ENCODE results near the gene HSCB.

The HSCB gene

DNA sequence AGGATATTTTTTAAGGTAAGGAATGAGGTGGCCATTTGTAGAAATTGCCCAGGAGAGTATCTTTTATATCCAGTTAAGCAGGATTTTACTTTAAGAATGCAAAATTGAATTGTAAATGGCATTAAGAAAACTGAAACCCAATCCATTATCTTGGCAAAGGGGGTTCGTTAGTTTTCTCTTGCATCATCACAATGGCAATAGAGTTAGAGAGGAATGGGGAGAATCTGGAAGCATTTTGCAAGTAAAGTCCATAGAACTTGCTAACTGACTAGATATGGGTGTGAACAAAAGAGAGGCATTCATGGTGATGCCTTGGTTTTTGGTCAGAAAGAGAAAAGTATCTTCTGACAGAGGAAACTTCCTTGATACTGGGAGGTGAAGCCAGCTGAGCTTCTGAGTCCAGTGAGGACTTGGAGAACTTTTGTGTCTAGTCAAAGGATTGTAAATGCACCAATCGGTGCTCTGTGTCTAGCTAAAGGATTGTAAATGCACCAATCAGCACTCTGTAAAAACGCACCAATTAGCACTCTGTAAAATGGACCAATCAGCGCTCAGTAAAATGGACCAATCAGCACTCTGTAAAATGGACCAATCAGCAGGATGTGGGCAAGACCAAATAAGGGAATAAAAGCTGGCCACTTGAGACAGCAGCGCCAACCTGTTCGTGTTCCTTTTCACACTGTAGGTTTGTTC, 27.0 kb downstream of the HSCB start:
- no peak overlapping the region for H3K4me3 ChIP-seq (ENCODE audit: low read depth, low read length)
- no peak for TF ChIP-seq CTCF (IDR thresholded peaks at IDR 0.05; ENCODE audit: low read depth, low read length)
- DNase-seq: no peak
- H3K27me3 ChIP-seq (ENCODE audit: insufficient read depth, low read depth, severe bottlenecking): no peaks in the 10 kb centered on the region
- no peaks in the 10 kb centered on the region for H3K36me3 ChIP-seq
- peaks cover 3% of the 10 kb centered on the region for H3K9me3 ChIP-seq (ENCODE audit: severe bottlenecking)
- no peak overlapping the region for H3K27ac ChIP-seq

DNA sequence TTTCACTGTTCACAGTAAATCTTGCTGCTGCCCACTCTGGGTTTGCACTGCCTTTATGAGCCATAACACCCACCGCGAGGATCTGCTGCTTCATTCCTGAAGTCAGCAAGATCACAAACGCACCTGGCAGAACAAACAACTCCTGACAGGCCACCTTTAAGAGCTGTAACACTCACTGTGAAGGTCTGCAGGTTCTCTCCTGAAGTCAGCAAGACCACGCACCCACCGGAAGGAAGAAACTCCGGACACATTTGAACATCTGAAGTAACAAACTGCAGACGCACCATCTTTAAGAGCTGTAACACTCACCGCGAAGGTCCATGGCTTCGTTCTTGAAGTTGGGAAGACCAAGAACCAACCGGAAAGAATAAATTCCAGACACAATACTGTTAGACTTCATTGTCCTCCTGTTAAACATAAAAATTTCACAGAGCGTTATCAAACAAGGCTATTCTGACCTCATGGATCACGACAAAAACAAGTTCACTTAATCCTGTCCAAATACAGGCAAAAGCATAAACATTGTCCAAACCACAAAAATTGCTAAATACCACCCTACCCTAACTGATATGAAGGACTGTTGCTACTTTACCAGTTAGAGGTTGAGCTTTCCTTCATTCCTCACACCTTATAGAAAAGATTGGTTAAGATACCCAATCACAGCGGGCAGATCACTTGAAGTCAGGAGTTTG, 27.7 kb downstream of the HSCB start:
- Histone ChIP-seq H3K4me3 (ENCODE audit: low read depth, low read length) (no peak overlapping the region), H3K36me3 (peaks cover 3% of the 10 kb centered on the region), H3K27me3 (ENCODE audit: insufficient read depth, low read depth, severe bottlenecking) (no peaks in the 10 kb centered on the region), H3K27ac (no peak overlapping the region), H3K9me3 (ENCODE audit: severe bottlenecking) (peaks cover 3% of the 10 kb centered on the region)
- no peak for DNase-seq
- no peak for TF ChIP-seq CTCF (IDR thresholded peaks at IDR 0.05; ENCODE audit: low read depth, low read length)

- H3K27me3 ChIP-seq (ENCODE audit: insufficient read depth, low read depth, severe bottlenecking): no peaks in the 10 kb centered on the region
- no peak for TF ChIP-seq CTCF (IDR thresholded peaks at IDR 0.05; ENCODE audit: low read depth, low read length)
- peaks cover 3% of the 10 kb centered on the region for H3K9me3 ChIP-seq (ENCODE audit: severe bottlenecking)
- no peak for DNase-seq
- H3K36me3 ChIP-seq: peaks cover 19% of the 10 kb centered on the region
- no peak overlapping the region for H3K4me3 ChIP-seq (ENCODE audit: low read depth, low read length)
- no peak overlapping the region for H3K27ac ChIP-seq
These were observed 29.5 kb downstream of the HSCB start for GRCh38 chr22:28771195-28771791.

DNA sequence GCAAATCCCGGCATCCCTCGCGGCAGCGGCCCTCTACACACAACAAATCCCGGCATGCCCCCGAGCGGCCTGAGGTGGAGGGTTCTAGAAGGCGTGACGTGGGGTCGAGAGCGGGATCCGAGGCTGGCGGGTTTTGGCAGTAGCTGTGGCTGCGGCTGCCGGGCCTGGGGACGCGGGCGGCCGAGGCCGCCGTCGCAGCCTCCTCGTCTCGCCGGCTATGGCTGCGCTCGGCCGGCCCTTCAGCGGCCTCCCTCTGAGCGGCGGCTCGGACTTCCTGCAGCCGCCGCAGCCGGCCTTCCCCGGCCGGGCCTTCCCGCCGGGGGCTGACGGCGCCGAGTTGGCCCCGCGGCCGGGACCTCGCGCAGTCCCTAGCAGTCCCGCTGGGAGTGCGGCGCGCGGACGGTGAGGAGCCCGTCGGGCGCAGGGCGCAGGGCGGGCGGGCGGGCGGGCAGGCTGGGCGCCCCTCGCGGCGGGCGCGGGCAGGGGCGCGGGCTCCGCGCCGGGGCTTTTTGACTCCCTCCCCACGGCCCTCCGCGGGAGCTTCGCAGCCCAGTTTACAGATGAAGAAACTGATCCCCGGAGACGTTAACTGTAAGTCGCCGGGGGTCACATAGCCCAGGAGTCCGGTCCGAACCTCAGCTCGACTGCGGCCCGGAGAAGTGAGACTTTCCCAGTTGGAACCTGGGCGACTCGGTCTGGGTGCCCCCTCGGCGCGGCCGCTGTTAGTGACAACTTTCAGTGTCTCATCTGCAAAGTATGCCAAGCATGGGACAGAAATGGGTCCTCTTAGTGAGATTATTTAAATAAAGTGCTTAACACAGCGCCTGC, 31.0 kb downstream of the HSCB start, which contains the start of gene CCDC117:
TSS of gene CCDC117 (plus strand) at position 63 of the 828 bp plus-strand sequence. CDS start at position 218, 155 bp downstream.
- Histone ChIP-seq H3K36me3 (peaks cover 27% of the 10 kb centered on the region), H3K27me3 (ENCODE audit: insufficient read depth, low read depth, severe bottlenecking) (no peaks in the 10 kb centered on the region), H3K27ac (peak within 1 kb of the TSS; percentile 93), H3K9me3 (ENCODE audit: severe bottlenecking) (peaks cover 3% of the 10 kb centered on the region), H3K4me3 (ENCODE audit: low read depth, low read length) (peak within 1 kb of the TSS; percentile 89)
- peak; percentile 33; the same call in 1 of the 2 replicates for TF ChIP-seq CTCF (IDR thresholded peaks at IDR 0.05; ENCODE audit: low read depth, low read length)
- DNase-seq: peak; percentile 96

DNA sequence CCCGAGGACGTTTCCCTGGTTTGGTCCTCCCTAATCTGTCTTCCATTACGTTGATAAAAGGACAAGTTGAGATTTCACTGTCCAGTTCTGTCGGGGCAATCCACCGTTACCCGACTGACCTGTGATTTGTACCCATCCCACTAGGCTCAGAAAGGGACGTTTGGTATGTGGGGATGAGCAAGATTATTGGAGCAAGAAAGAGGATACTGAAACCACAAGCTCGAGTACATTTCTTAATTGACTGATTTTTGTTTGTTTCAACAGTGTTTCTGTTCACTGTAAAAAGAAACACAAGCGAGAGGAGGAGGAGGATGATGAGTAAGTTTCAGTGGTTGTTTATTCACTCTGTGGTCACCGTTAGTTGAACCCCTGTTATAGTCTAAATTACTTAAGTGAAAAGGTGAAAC, 31.6 kb downstream of the HSCB start:
- no peak for DNase-seq
- no peak for TF ChIP-seq CTCF (IDR thresholded peaks at IDR 0.05; ENCODE audit: low read depth, low read length)

More for the DNA sequence above, 31.6 kb downstream of the HSCB start:
- H3K27me3 ChIP-seq (ENCODE audit: insufficient read depth, low read depth, severe bottlenecking): no peaks in the 10 kb centered on the region
- peaks cover 33% of the 10 kb centered on the region for H3K36me3 ChIP-seq
- H3K27ac ChIP-seq: no peak overlapping the region; the same call in 1 of the 2 replicates
- peak overlapping the region; percentile 89 for H3K4me3 ChIP-seq (ENCODE audit: low read depth, low read length)
- peaks cover 3% of the 10 kb centered on the region for H3K9me3 ChIP-seq (ENCODE audit: severe bottlenecking)
